Body of pancreas (tissue), 4 donors: ENCODE data around the gene PRSS56. TPM values are rescaled to one million over a fixed set of nuclear protein-coding genes. Genes with fewer than 3 reads are reported as not detected.
A peak's percentile ranks its signal among the peaks of the same experiment; 100 is the strongest.

Experiments
- ATAC-seq: fragments of 150-250 bp; one replicate; pipeline ENCODE4 v1.9.1; 2016
- DNase-seq, 4 donors: peaks; one replicate each; pipeline ENCODE4 v3.0.0-alpha.2; 2019
- H3K27ac ChIP-seq, 4 donors: fragments of 200-600 bp; sonication (generic); 1 replicate in 3 of 4; 2 replicates in 1 of 4; pipeline versions ENCODE4 v1.5.1 to v1.6.1; 2016 to 2019; ENCODE audit warnings: mild to moderate bottlenecking in 1 of 4, mixed read lengths in 1 of 4, moderate library complexity in 1 of 4
- H3K27me3 ChIP-seq, 2 donors: fragments of 200-600 bp; sonication (generic); one replicate each; pipeline ENCODE4 v1.6.0; 2016; ENCODE audit warnings: mild to moderate bottlenecking in 1 of 2
- H3K36me3 ChIP-seq, 2 donors: fragments of 200-600 bp; sonication (generic); replicated peaks in 1 of 2; 2 replicates each; pipeline ENCODE4 v1.5.1; 2016; ENCODE audit warnings: low read depth in 2 of 2; ENCODE audit not compliant: insufficient read depth in 1 of 2
- H3K4me1 ChIP-seq: fragments of 200-600 bp; sonication (generic); one replicate; pipeline ENCODE4 v1.6.0; 2016
- H3K4me3 ChIP-seq, 2 donors: fragments of 200-600 bp; sonication (generic); 1 replicate in 1 of 2; 2 replicates in 1 of 2; pipeline ENCODE4 v1.5.1; 2016 to 2019
- H3K9me3 ChIP-seq, 3 donors: fragments of 200-600 bp; sonication (generic); 1 replicate in 2 of 3; 2 replicates in 1 of 3; pipeline ENCODE4 v1.5.1; 2016
- POLR2A ChIP-seq, 3 donors: fragments of 450-650 bp; IDR thresholded peaks; one replicate each; pipeline ENCODE4 v1.6.1; 2016; ENCODE audit warnings: antibody characterized with exemption in 3 of 3, mild to moderate bottlenecking in 2 of 3
- WGBS, 2 donors: methylation state at CpG; one replicate each; pipeline ENCODE4 v1.1.5; 2017; 5-methylcytosine and 5-hydroxymethylcytosine counted together
- intact Hi-C: fragments of 100-400 bp; cut with DNase I; formaldehyde crosslinking; loops from one replicate; pipeline ENCODE4 v1.15.1; 2023
- total RNA-seq, 2 donors: library from RNA; depleted of rRNA; stranded (reverse); fragments of >200 nt; gene quantifications; one replicate each; pipeline ENCODE4 v1.1.0, GENCODE V29; 2016
- TF ChIP-seq, protein P1 (sequence below), 7 experiments: fragments of 450-650 bp in 4 of 7; fragments of 200-600 bp in 3 of 7; sonication (generic) in 3 of 7; IDR thresholded peaks; one replicate each; pipeline ENCODE4 v1.5.1; 2016 to 2019; ENCODE audit warnings: antibody characterized with exemption in 7 of 7

PRSS56 gene
- total RNA-seq, 2 donors from 2014 or later: not detected

DNA sequence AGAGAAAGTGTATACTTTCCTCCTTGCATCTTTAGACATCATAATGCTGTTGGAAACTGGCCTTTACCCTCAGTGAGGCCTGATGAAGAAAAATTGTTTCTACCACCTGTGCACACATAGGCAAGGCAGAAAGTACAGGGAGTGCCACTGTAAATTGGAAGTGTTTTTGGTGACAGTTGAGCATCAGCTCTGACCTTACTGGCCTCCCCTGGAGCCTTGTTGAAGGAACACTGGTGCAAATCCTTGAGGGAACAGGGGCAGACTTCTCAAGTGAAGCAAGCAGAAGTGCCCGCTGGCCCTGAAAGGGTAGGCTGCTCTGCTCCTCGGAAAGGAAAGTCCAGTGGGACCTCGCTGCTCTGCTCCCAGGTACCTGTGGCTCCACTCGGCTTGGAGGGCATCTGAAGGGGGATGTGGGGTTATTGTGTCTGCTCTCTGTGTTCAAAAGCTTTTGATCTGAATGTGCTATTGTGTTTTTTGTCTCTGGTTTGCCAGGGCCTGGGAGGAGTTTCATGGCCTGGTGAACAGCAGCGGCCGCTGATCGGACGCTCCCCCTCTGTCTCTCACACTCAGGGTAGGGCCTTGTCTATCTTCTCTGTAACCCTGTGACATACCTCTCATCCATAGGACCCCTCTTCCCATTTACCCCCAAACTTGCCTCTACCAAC, 53.7 kb downstream of the PRSS56 start:
- no peak for TF ChIP-seq POLR2A (IDR thresholded peaks at IDR 0.05)
- TF ChIP-seq, protein P1, sequence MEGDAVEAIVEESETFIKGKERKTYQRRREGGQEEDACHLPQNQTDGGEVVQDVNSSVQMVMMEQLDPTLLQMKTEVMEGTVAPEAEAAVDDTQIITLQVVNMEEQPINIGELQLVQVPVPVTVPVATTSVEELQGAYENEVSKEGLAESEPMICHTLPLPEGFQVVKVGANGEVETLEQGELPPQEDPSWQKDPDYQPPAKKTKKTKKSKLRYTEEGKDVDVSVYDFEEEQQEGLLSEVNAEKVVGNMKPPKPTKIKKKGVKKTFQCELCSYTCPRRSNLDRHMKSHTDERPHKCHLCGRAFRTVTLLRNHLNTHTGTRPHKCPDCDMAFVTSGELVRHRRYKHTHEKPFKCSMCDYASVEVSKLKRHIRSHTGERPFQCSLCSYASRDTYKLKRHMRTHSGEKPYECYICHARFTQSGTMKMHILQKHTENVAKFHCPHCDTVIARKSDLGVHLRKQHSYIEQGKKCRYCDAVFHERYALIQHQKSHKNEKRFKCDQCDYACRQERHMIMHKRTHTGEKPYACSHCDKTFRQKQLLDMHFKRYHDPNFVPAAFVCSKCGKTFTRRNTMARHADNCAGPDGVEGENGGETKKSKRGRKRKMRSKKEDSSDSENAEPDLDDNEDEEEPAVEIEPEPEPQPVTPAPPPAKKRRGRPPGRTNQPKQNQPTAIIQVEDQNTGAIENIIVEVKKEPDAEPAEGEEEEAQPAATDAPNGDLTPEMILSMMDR (IDR thresholded peaks at IDR 0.05): no peak
- Histone ChIP-seq H3K9me3 (no peaks in the 10 kb centered on the region), H3K4me1 (peaks cover 32% of the 10 kb centered on the region), H3K27ac (peak overlapping the region in 1 of 4 donors; percentile 38), H3K4me3 (no peak overlapping the region), H3K27me3 (no peaks in the 10 kb centered on the region), H3K36me3 (peaks cover 0 to 7% of the 10 kb centered on the region in 2 donors)
- WGBS, 2 donors: 89 to 92% methylated on average over 8 of the region's 8 CpGs
- intact Hi-C loops: no loop called here
- DNase-seq: no peak
- no peak for ATAC-seq

- no peaks in the 10 kb centered on the region for H3K9me3 ChIP-seq
- H3K27me3 ChIP-seq: no peaks in the 10 kb centered on the region
- TF ChIP-seq, protein P1 (IDR thresholded peaks at IDR 0.05): no peak
- TF ChIP-seq POLR2A (IDR thresholded peaks at IDR 0.05): no peak
- intact Hi-C loops: no loop called here
- peaks cover 39% of the 10 kb centered on the region for H3K4me1 ChIP-seq
- H3K4me3 ChIP-seq: no peak overlapping the region
- 85 to 91% methylated on average over 4 to 5 of the region's 5 CpGs for WGBS, 2 donors
- no peak overlapping the region for H3K27ac ChIP-seq
- ATAC-seq (no peak), DNase-seq (no peak)
- peaks cover 0 to 2% of the 10 kb centered on the region in 2 donors for H3K36me3 ChIP-seq
These were observed 54.7 kb downstream of the PRSS56 start for GRCh38 chr2:232574674-232575403.

Other genes starting within 250 kb of the PRSS56 start
- under 1 TPM in 1 of 2 donors, not detected in 1; 0.52 TPM for gene ALPP, start 141.6 kb upstream of the PRSS56 start, total RNA-seq
- gene ALPG, start 113.5 kb upstream of the PRSS56 start, total RNA-seq: not detected
- not detected for gene ALPI, start 64.2 kb upstream of the PRSS56 start, total RNA-seq
- under 1 TPM in 1 of 2 donors, not detected in 1; 0.26 TPM for gene ECEL1, start 32.6 kb upstream of the PRSS56 start, total RNA-seq
- not detected for gene CHRND, start 5.8 kb downstream of the PRSS56 start, total RNA-seq
- not detected for gene CHRNG, start 19.3 kb downstream of the PRSS56 start, total RNA-seq
- gene TIGD1, start 30.2 kb downstream of the PRSS56 start, total RNA-seq: 1 to 10 TPM; 3.6 to 4.2 TPM
- gene EIF4E2, start 30.3 kb downstream of the PRSS56 start, total RNA-seq: 10 to 100 TPM; 12.2 to 17.4 TPM
- gene EFHD1, start 113.2 kb downstream of the PRSS56 start, total RNA-seq: 1 to 10 TPM; 4.0 to 4.4 TPM
- gene GIGYF2, start 176.9 kb downstream of the PRSS56 start, total RNA-seq: 100 to 1,000 TPM in 1 of 2 donors, 10 to 100 TPM in 1; 66.2 to 107 TPM